HT1080 (cell line): Measurements from ENCODE around the gene ACCSL. TPM values are rescaled to one million over a fixed set of nuclear protein-coding genes. Genes with fewer than 3 reads are reported as not detected.

Experiments used
- DNase-seq: peaks from one replicate; pipeline ENCODE4 v3.0.0-alpha.2; 2015; ENCODE audit warnings: low read depth
- total RNA-seq: library from RNA; depleted of rRNA; stranded (reverse); fragments of >200 nt; shearing (Covaris generic); gene quantifications from 2 replicates; pipeline ENCODE4 v1.2.3, GENCODE V29; 2014

ACCSL gene
- total RNA-seq, 1 experiment from 2014 or later, result not detected

- no peak for DNase-seq
Observed at GRCh38 chr11:44017443-44018126, 30.2 kb upstream of the ACCSL start.

DNA sequence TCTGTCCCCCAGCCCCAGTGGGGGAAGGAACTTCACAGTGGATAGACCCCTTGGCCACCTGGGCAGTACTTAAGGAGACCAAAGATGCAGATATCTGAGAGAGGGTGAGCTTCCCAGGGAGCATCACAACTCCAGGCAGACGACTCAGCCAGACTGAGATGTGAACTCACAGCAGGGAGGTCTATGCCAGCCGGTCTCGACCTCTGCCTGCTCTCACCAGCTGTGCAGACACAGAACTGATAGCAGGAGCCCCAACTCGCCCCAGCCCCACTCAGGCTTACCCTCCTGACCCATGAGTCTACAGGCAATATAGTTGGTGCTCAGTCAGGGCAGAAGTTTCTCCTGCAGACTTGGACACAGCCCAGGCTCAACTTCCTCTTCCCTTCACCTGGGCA is 29.7 kb upstream of the ACCSL start:
- no peak for DNase-seq

GRCh38 chr11:44018829-44019228 is 29.0 kb upstream of the ACCSL start:
- no peak for DNase-seq

DNA sequence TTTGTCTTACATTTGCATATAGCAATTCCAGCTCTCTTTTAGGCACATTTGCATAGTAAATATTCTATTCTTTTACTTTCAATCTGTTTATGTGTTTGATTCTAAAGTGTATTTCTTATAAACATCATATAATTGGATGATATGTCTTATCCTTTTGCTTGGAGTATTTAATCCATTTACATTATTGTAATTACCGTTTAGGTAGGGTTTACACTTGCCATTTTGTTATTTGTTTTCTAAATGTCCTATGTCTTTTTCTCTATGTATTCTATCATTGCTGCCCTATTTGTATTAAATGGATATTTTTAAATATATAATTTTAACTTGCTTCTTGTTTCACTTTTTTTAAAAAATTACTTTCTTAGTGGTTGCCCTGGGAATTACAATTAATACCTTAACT is 22.8 kb upstream of the ACCSL start:
- no peak for DNase-seq

DNA sequence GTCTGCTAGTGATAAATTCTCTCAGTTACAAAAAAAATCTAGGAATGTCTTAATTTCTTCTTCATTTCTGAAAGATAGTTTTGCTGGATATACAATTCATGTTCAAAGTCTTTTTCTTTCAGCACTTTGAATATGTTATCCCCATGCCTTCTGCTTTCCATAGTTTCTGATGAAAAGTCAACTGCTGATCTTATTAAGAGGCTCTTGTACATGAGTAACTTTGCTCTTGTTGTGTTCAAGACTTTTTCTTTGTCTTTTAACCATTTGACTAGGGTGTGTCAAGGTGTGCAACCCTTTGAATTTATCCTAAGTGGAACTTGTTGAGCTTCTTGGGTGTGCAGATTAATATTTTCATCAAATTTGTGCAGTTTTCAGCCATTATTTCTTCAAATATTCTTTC is 22.1 kb upstream of the ACCSL start:
- no peak for DNase-seq

DNA sequence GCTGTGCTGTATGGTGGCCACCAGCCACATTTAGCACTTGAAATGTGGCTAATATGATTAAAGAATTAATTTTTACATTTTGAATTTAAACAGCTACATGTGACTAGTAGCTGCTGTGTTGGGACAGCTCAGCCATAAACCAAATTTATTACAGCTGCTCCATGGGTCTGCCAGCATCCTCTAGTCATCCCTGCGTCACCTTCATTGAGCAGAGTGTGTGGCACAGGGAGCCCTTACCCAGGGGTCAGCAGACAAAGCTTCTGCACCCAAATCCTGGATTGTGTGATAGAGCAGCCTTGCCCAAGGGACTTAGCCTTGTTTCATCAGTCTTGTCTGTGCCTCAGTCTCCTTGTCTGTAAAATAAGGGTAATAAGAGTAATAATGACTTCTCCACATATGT is 19.4 kb upstream of the ACCSL start:
- no peak for DNase-seq

- DNase-seq, result no peak
Observed at GRCh38 chr11:44028816-44029506, 18.8 kb upstream of the ACCSL start.

- no peak for DNase-seq
Observed at GRCh38 chr11:44029507-44029845, 18.3 kb upstream of the ACCSL start.

- no peak for DNase-seq
Observed at GRCh38 chr11:44029977-44030911, 17.5 kb upstream of the ACCSL start.

GRCh38 chr11:44030996-44031395 is 16.8 kb upstream of the ACCSL start:
- DNase-seq, result no peak

DNA sequence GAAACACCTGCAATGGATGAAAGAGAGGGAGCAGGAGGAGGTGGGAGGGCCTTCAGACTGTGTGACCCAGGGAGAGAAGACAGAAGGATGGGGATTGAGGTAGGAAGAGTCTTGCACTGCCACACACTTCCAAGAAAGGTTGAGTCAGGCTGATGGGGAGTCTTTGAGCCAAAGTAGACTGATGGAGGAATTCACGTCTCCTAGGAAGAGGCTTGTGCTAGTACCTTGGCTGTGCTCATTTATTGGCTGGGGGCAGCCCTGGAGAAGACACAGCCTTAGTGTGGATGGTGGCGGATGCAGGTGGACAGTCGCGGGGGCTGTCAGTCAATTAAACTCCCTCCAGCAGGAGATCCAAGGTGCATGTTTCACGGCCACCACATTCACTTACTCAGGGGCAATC is 16.2 kb upstream of the ACCSL start:
- no peak for DNase-seq

DNA sequence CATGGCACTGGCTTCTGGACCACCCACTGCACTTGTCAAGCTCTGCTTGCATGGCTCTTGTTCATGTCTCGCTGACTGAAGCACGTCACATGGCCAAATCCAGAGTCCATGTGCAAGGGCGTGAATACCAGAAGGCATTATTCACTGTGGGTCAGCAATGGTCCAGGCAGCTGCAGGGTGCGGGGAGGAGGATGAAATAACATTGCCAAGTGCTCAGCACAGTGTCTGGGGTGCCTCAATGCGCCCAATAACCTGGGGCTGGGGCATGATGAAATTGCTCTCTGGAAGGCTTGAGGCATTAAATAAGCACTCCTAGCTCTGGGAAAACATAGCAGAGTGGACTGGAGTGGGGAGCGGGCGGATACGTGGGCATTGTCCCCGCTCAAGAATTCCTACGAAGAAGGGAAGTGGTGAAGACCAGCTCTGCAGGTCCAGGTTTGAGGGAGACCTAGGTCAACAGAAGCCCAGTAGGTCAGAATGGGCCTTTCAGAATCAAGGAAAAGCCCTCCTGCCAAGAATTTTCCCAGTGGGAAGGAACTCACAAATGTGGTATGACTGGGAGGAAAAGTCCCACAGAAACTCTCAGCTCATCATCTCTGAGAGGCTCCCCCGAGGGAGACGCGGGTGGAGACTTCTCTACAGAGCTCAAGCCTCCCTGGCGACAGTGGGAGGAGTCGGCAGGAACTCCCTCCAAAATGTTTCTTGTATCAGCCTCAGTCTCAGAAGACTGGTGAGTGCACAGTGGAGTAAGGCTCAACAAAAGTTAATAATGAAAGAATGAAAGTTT is 15.3 kb upstream of the ACCSL start:
- peak; percentile 30 for DNase-seq

- DNase-seq, result no peak
Observed at GRCh38 chr11:44033411-44033850, 14.3 kb upstream of the ACCSL start.

GRCh38 chr11:44033856-44034255 is 13.9 kb upstream of the ACCSL start:
- DNase-seq, result no peak

GRCh38 chr11:44034639-44035038 is 13.1 kb upstream of the ACCSL start:
- no peak for DNase-seq

- peak; percentile 70 for DNase-seq
Observed at GRCh38 chr11:44036811-44037657, 10.7 kb upstream of the ACCSL start.

DNA sequence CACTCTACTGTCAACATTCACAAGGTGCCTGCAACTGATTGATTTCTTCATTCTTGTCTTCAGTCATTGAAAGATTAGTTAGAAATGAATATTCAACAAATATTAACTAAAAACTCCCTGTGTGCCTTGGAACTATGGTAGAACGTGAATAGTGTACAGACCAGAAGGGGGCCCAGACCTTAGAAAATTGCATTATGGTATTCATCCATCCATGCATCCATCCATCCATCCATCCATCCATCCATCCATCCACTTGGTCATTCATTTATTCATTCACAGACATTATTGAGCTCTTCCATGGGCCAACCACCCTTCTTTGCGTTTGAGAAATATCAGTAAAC is 10.2 kb upstream of the ACCSL start:
- no peak for DNase-seq

DNA sequence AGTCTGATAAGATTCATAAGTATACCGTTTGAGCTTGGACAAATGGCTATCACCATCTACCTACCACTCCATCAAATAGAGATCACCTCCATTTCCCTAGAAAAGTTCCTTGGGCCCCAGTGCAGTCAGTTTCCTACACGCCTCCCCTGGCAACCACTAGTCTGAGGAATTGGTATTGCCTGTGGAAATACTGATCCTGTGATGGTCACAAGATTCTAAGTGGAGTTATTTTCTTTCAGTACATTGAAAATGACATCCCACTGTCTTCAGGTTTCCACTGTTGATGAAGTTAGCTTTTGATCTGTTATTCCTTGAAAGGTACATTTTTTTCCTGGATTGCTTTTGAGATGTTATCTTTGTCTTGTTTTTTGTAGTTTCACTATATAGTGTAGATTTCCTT is 4.6 kb upstream of the ACCSL start:
- no peak for DNase-seq

DNA sequence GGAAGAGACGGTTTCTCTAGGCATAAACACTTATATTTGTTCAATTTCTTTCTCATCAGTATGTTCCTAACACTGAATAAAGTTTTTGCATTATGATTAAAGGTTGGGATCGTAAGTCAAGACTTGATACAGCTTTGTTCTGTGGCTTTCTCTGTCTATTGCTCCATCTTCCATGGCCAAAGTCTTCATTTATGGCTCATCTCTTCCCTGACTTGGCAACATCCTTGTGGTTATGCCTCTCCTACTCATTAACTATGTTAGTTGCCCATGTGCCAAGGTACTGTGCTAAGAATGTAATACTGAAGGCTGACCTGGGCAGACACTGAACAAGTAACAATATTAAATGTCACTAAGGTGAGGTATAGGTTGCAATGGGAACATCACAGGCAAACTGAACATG is 1.6 kb upstream of the ACCSL start:
- no peak for DNase-seq

DNA sequence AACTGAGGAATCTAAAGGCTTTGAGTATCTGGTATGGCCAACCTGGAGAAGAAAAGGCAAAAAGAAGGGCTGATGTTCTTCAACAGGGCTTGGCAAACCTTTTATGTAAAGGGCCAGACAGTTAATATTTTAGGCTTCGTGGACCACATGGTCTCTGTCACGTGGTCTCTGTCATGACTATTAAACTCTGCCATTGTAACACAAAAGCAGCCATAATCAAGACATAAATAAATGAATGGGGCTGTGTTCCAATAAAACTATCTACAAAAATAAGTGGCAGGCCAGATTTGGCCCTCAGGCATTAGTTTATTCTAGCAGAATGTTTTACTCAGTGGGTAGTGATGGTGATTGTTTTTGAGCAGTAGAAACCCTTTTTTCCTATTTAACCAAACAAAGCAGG is 483 bp upstream of the ACCSL start:
- DNase-seq, result no peak

DNA sequence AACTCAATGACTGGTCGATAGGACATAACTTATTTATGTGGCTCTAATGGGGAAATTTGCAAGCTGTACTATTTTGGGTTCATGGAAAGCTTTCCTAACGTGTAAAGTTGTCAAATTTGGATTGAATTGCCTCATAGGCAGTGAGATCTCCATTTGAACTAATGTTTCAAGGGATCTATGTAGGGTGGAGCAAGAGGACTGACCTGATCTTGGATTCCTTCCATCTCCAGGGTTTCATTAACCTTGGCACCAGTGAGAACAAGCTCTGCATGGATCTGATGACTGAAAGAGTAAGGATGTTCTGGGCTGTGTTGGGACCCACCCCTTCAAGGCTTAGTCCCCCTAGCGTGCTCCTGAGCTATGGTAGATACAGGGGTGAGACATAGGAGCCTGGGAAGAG is 2.1 kb downstream of the ACCSL start:
- no peak for DNase-seq
